GM18870 (cell line): ENCODE measurements around the gene SMIM38.

Experiments used
- ATAC-seq: cut with Tn5 transposase; IDR thresholded peaks from one replicate; pipeline ENCODE4 v1.9.1; 2021; ENCODE audit warnings: moderate library complexity; ENCODE audit not compliant: unreplicated experiment

The SMIM38 gene

GRCh38 chr11:69174841-69175240 is 19.1 kb downstream of the SMIM38 start:
- ATAC-seq = no peak

DNA sequence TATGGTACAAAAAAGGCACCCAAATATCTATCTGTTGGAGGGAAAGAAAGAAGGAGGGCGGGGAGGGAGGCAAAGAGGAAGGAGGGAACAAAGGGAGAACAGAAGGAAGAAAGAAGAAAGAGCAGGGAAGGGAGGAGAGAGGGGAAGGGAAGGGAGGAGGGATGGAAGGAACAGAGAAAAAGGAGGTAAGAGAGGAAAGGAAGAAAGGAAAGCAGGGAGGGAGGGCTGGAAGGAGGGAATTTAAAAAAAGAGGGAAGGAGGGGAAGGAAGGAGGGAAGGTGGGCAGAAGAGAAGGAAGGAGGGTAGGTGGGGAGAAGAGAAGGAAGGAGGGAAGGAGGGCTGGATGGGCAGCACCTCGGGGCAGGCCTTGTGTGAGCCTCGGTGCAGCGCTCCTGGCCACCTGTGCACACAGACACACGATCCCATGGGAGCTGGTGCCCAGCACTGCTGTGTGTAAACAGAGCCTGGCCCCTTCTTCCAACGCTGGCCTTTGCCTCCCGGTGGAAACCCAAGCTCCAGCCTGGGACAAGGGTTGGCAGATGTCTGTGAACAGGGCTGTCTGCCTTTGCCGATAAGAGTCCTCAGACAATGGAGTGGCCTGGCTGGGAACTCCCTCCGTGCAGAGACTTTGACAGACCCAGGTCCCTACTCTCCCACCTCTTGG is 23.2 kb downstream of the SMIM38 start:
- no peak for ATAC-seq

DNA sequence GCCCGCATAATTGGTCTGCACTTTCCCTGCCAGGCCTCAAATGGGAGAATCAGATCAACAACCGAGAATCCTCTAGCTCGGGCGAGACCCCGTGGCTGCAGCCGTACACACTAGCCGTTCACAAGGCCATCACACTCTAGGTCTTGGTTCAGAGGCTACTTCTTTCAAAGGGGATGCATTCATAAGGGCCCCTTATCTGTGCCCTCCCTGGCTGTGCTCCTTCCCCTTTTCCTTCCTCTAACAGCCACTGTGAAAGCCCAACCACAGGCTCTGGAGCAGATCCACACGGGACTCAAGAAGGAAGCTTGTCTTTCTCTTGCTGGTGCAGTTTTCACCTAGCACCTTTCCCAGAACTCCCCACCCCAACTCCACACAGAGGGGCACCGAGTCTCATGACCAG is 24.5 kb downstream of the SMIM38 start:
- ATAC-seq = no peak

GRCh38 chr11:69180726-69181125 is 25.0 kb downstream of the SMIM38 start:
- ATAC-seq = no peak

- ATAC-seq = no peak
Observed at GRCh38 chr11:69183613-69184012, 27.9 kb downstream of the SMIM38 start.

- no peak for ATAC-seq
Observed at GRCh38 chr11:69186316-69187260, 30.9 kb downstream of the SMIM38 start.

- ATAC-seq = no peak
Observed at GRCh38 chr11:69187540-69188065, 31.9 kb downstream of the SMIM38 start.

- no peak for ATAC-seq
Observed at GRCh38 chr11:69189059-69189458, 33.3 kb downstream of the SMIM38 start.

GRCh38 chr11:69190796-69191536 is 35.2 kb downstream of the SMIM38 start:
- no peak for ATAC-seq

- ATAC-seq = no peak
Observed at GRCh38 chr11:69192301-69192721, 36.6 kb downstream of the SMIM38 start.

DNA sequence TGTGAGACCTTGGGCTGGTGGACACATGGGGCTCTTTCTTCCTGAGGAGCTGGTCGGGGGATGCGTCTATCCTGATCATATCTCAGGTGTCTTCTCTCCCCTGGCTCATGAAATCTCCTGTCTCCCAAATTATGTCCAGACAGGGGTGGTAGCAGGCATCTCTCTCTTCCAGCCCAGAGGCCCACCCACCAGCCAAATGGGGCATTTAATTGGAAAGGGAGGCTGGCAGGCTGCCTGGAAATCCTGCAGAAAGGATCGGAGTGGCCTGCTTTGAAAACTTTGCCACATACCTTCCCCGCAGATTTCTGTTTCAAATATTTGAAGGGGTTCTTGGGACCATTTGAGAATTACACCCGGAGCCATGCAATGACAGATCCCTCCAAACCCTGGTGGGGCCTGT is 37.4 kb downstream of the SMIM38 start:
- ATAC-seq = no peak

- ATAC-seq = no peak
Observed at GRCh38 chr11:69193629-69194028, 37.9 kb downstream of the SMIM38 start.

- ATAC-seq = no peak
Observed at GRCh38 chr11:69194396-69194795, 38.7 kb downstream of the SMIM38 start.

DNA sequence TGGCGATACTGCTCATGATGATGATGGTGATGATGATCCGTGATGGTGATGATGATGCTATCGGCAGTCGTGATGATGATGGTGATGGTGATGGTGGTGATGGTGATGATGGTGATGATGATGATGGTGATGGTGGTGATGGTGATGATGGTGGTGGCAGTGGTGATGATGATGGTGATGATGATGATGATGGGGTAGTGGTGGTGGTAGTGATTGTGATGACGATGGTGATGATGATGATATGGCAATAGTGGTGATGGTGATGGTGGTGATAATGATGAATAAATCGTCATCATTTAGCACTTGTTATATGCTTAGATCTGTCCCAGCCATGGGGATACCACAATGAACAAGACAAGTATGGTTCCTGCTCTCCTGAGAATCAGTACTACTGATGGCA is 39.2 kb downstream of the SMIM38 start:
- ATAC-seq = no peak

DNA sequence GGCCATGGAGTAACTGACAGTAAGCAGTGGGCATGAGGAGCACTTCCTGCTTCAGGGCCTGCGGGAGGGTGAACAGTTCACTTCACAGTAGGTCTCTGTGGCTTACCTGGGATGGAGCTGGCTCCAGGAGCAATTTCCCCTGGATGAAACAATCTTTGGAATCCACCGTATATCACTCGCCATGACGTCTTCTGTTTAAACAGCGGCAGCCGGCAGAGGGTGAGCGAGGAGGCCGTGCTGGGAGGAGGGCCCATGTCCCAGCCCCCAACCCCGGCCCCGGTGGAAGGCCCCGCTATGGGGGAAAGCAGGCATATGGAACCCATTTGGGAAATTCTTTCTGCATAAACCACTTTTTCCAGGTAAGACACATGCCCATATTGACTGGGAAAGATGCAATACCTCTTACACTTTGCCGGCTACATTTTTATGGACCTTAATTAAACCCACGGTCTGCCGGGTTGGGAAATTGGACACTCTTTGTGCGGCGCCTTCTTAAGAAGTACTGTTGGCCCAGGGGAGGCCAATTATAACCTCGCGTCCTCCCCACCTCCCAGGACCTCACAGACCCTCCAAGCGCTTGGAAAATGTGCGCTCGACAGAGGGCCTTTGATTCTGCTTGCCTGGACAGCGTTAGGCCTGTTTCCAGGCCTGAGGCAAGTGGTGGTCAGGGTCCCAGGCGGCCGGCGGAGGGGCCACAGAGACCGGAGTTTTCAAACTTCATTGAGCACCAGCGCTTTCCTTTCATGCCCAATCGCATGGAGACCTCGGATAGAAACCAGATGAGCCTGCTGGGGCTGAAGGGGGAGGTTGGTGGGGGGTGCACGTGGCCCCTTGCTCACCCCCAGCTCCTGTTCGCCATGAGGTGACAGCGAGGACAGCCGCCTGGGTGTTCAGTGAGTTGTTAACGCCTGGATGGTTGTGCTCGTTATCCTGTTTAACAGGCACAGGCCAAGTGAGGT is 40.4 kb downstream of the SMIM38 start:
- no peak for ATAC-seq

DNA sequence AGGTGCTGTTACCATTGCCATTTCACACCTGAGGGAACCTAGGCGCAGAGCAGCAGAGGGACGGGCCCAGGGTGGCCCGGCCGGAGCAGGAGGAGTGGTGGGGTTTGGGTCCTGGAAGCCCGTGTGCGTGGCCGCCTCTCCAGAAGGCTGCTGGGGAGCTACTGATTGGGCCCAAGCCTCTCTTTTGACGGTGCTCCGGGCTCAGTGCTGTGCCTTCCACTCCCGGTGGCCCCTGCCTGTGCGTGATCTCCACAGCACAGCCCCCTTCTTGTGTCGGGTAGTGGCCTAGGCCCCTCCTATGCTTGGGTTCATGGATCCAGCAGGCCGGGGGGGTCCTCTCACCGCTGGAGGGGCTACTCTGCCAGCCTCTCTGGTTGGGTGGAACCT is 41.0 kb downstream of the SMIM38 start:
- no peak for ATAC-seq

- no peak for ATAC-seq
Observed at GRCh38 chr11:69198891-69199582, 43.3 kb downstream of the SMIM38 start.

DNA sequence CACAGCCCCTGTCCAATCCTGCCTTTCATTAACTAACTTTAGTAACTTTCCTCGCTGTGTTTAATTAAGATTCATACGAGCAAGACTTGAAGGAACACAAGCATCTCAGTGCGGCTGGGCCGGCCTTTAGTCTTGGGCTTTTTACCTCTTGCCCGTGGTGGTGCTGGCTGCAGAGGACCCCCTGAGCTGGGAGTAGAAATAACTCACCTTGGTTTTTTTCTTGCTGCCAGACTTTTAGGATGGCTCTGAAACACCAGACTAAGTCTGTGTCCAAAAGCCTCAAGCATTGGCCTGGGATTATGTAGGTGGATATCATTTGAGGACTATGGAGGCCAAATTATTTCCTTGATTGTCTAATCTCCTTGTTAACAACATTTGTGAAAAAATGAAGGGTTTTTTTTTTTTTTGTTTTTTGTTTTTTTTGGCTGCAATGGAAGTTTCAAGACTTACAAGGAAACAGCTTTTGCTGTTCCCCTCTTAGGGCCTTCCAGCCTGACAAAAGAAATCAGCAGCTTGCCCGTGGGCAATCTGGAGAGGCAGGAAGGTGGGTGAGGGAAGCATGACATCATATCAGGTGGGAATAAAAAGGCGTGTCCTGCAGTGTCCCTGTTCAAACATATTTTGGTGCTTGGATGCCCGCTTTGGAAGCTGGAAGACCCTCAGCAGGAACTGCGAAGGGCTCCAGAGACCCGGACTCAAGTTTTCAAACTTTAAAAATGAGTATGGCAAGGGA is 44.0 kb downstream of the SMIM38 start:
- no peak for ATAC-seq
